A549 (cell line): ENCODE measurements around the gene PFKFB3. TPM values are rescaled to one million over a fixed set of nuclear protein-coding genes. Genes with fewer than 3 reads are reported as not detected.

Source experiments
- ATOH8 ChIP-seq: fragments of 250-450 bp; sonication (Bioruptor Pico); IDR thresholded peaks from 2 replicates; pipeline ENCODE4 v1.5.0; 2020; ENCODE audit warnings: low read depth, mild to moderate bottlenecking, moderate library complexity
- BHLHE40 ChIP-seq: IDR thresholded peaks from 2 replicates; pipeline ENCODE4 v1.6.1; 2012; ENCODE audit warnings: low read depth, low read length, inconsistent platforms
- CHD2 ChIP-seq: fragments of 150-350 bp; IDR thresholded peaks from 2 replicates; pipeline ENCODE4 v1.6.1; 2014; ENCODE audit warnings: low read length; ENCODE audit not compliant: partially characterized antibody
- CHD4 ChIP-seq: fragments of 200-600 bp; sonication (generic); IDR thresholded peaks from 2 replicates; pipeline ENCODE4 v1.6.1; 2016; ENCODE audit warnings: antibody characterized with exemption, mild to moderate bottlenecking, borderline replicate concordance
- EHMT2 ChIP-seq: fragments of 200-600 bp; sonication (generic); IDR thresholded peaks from 2 replicates; pipeline ENCODE4 v1.6.1; 2016; ENCODE audit warnings: antibody characterized with exemption, low read depth, mild to moderate bottlenecking, moderate library complexity
- EP300 ChIP-seq, 2 experiments: fragments of >200 bp; sonication (Bioruptor Twin); formaldehyde crosslinking; IDR thresholded peaks; 2 replicates in 1 of 2; 3 replicates in 1 of 2; pipeline ENCODE4 v1.6.1; 2016 to 2017
- ESRRA ChIP-seq: fragments of 150-350 bp; IDR thresholded peaks from 2 replicates; pipeline ENCODE4 v1.6.1; 2014; ENCODE audit warnings: mild to moderate bottlenecking, low read length, borderline replicate concordance
- HDAC2 ChIP-seq: fragments of 200-600 bp; sonication (generic); IDR thresholded peaks from 2 replicates; pipeline ENCODE4 v1.6.1; 2016
- HES2 ChIP-seq: fragments of >200 bp; sonication (Bioruptor Twin); formaldehyde crosslinking; IDR thresholded peaks from 2 replicates; pipeline ENCODE4 v1.6.1; 2016
- HEYL ChIP-seq: fragments of 250-450 bp; sonication (Bioruptor Pico); IDR thresholded peaks from 2 replicates; pipeline ENCODE4 v1.8.0; 2021; ENCODE audit warnings: mild to moderate bottlenecking, moderate library complexity
- HMGXB4 ChIP-seq: fragments of 250-450 bp; sonication (Bioruptor Pico); IDR thresholded peaks from 2 replicates; pipeline ENCODE4 v1.5.0; 2021; ENCODE audit warnings: mild to moderate bottlenecking, moderate library complexity, borderline replicate concordance
- HOXB5 ChIP-seq: fragments of 250-450 bp; sonication (Bioruptor Pico); IDR thresholded peaks from 2 replicates; pipeline ENCODE4 v1.5.0; 2020; ENCODE audit warnings: mild to moderate bottlenecking, moderate library complexity
- JUN ChIP-seq, 2 experiments: fragments of >200 bp; sonication (Bioruptor Twin); formaldehyde crosslinking; IDR thresholded peaks; 2 replicates in 1 of 2; 3 replicates in 1 of 2; pipeline ENCODE4 v1.6.1; 2016 to 2017
- JUNB ChIP-seq: fragments of >200 bp; sonication (Bioruptor Twin); formaldehyde crosslinking; IDR thresholded peaks from 2 replicates; pipeline ENCODE4 v1.6.1; 2016
- KDM1A ChIP-seq: fragments of 200-600 bp; sonication (generic); IDR thresholded peaks from 2 replicates; pipeline ENCODE4 v1.6.1; 2016; ENCODE audit warnings: low read depth, mild to moderate bottlenecking
- MAX ChIP-seq: IDR thresholded peaks from 2 replicates; pipeline ENCODE4 v1.6.1; 2012
- MAZ ChIP-seq: fragments of 150-350 bp; IDR thresholded peaks from 2 replicates; pipeline ENCODE4 v1.6.1; 2014; ENCODE audit warnings: antibody characterized with exemption, low read depth, low read length, borderline replicate concordance
- MYC ChIP-seq: IDR thresholded peaks from 2 replicates; pipeline ENCODE4 v1.6.1; 2012; ENCODE audit warnings: mild to moderate bottlenecking, inconsistent platforms, low read length, improper control_type of control experiment, borderline replicate concordance
- NFE2L2 ChIP-seq: fragments of 150-350 bp; conservative IDR thresholded peaks from 2 replicates; pipeline ENCODE4 v1.6.1; 2014; ENCODE audit warnings: low read length
- PHF8 ChIP-seq: fragments of 200-600 bp; sonication (generic); IDR thresholded peaks from 2 replicates; pipeline ENCODE4 v1.6.1; 2016; ENCODE audit warnings: low read depth, mild to moderate bottlenecking, antibody characterized with exemption, moderate library complexity, borderline replicate concordance
- POLR2A ChIP-seq: IDR thresholded peaks from 2 replicates; pipeline ENCODE4 v1.6.1; 2012; ENCODE audit warnings: mild to moderate bottlenecking, low read length
- RAD21 ChIP-seq, 2 experiments: fragments of >200 bp in 1 of 2; sonication (Bioruptor Twin) in 1 of 2; formaldehyde crosslinking in 1 of 2; IDR thresholded peaks in 1 of 2; conservative IDR thresholded peaks in 1 of 2; 2 replicates in 1 of 2; 3 replicates in 1 of 2; pipeline ENCODE4 v1.6.1; 2012 to 2018; ENCODE audit warnings: inconsistent platforms in 1 of 2
- RARB ChIP-seq: fragments of 250-450 bp; sonication (Bioruptor Pico); IDR thresholded peaks from 2 replicates; pipeline ENCODE4 v1.8.0; 2021; ENCODE audit warnings: mild to moderate bottlenecking, moderate library complexity
- RCOR1 ChIP-seq: fragments of 150-350 bp; IDR thresholded peaks from 2 replicates; pipeline ENCODE4 v1.6.1; 2014; ENCODE audit warnings: antibody characterized with exemption, low read length, low read depth
- SMC3 ChIP-seq: fragments of >200 bp; sonication (Bioruptor Twin); formaldehyde crosslinking; IDR thresholded peaks from 3 replicates; pipeline ENCODE4 v1.6.1; 2018; ENCODE audit warnings: inconsistent platforms
- TP53 ChIP-seq: fragments of 250-450 bp; sonication (Bioruptor Pico); IDR thresholded peaks from 2 replicates; pipeline ENCODE4 v1.5.0; 2021; ENCODE audit warnings: mild to moderate bottlenecking, moderate library complexity
- USF2 ChIP-seq: fragments of 450-650 bp; IDR thresholded peaks from 2 replicates; pipeline ENCODE4 v1.6.1; 2014; ENCODE audit warnings: antibody characterized with exemption
- ZC3H11A ChIP-seq: fragments of 450-650 bp; IDR thresholded peaks from 2 replicates; pipeline ENCODE4 v1.6.1; 2014; ENCODE audit warnings: antibody characterized with exemption, mild to moderate bottlenecking
- ZFP36 ChIP-seq: fragments of 450-650 bp; IDR thresholded peaks from 2 replicates; pipeline ENCODE4 v1.6.1; 2014; ENCODE audit warnings: borderline replicate concordance; ENCODE audit not compliant: partially characterized antibody
- ZNF302 ChIP-seq: fragments of 250-450 bp; sonication (Bioruptor Pico); IDR thresholded peaks from 2 replicates; pipeline ENCODE4 v1.9.0; 2021; ENCODE audit warnings: inconsistent platforms, mild to moderate bottlenecking, moderate library complexity
- ZSCAN20 ChIP-seq: fragments of 250-450 bp; sonication (Bioruptor Pico); IDR thresholded peaks from 2 replicates; pipeline ENCODE4 v1.8.0; 2022; ENCODE audit warnings: mild to moderate bottlenecking, moderate library complexity
- polyA plus RNA-seq, 4 experiments: library from polyadenylated mRNA; depleted of rRNA in 3 of 4; stranded (reverse); fragments of >200 nt; fragmentation: RNase III in 1 of 4; extraction: RNeasy Plus Mini Kit Qiagen cat#74134 plus additional on column Dnase treatment in 1 of 4; gene quantifications; 2 replicates in 3 of 4; 3 replicates in 1 of 4; pipeline ENCODE4 v1.2.3, GENCODE V29; 2011 to 2017
- TF ChIP-seq, protein P1 (sequence below): fragments of >200 bp; sonication (Bioruptor Twin); formaldehyde crosslinking; IDR thresholded peaks from 3 replicates; pipeline ENCODE4 v1.5.1; 2016
- TF ChIP-seq, protein P2 (sequence below): fragments of >200 bp; sonication (Bioruptor Twin); formaldehyde crosslinking; IDR thresholded peaks from 3 replicates; pipeline ENCODE4 v1.6.1; 2016

The PFKFB3 gene
- polyA plus RNA-seq, 2 of the 4 experiments (the other 2 are of a cell fraction), result 139 to 232 TPM

- TF ChIP-seq HMGXB4 (CRISPR knock-in tag), result no peak
- TF ChIP-seq ZC3H11A, result no peak
- TF ChIP-seq PHF8, result no peak
- TF ChIP-seq JUNB, result peak; percentile 94
- peak; percentile 90 for TF ChIP-seq RARB
- TF ChIP-seq JUN (IDR thresholded peaks at IDR 0.05), result peak; percentile 94 to 97
- TF ChIP-seq POLR2A, result no peak
- no peak for TF ChIP-seq CHD4
- TF ChIP-seq SMC3, result peak; percentile 58; the same call in 2 of the 3 replicates
- TF ChIP-seq, protein P1, sequence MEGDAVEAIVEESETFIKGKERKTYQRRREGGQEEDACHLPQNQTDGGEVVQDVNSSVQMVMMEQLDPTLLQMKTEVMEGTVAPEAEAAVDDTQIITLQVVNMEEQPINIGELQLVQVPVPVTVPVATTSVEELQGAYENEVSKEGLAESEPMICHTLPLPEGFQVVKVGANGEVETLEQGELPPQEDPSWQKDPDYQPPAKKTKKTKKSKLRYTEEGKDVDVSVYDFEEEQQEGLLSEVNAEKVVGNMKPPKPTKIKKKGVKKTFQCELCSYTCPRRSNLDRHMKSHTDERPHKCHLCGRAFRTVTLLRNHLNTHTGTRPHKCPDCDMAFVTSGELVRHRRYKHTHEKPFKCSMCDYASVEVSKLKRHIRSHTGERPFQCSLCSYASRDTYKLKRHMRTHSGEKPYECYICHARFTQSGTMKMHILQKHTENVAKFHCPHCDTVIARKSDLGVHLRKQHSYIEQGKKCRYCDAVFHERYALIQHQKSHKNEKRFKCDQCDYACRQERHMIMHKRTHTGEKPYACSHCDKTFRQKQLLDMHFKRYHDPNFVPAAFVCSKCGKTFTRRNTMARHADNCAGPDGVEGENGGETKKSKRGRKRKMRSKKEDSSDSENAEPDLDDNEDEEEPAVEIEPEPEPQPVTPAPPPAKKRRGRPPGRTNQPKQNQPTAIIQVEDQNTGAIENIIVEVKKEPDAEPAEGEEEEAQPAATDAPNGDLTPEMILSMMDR, result no peak
- no peak for TF ChIP-seq ZFP36
- TF ChIP-seq USF2, result no peak
- TF ChIP-seq NFE2L2, result peak; percentile 85
- TF ChIP-seq ESRRA, result no peak
- TF ChIP-seq BHLHE40, result peak; percentile 86
- peak; percentile 12; the same call in 1 of the 2 replicates for TF ChIP-seq ZSCAN20 (CRISPR knock-in tag)
- TF ChIP-seq RAD21 (conservative IDR thresholded peaks at IDR 0.05 in 1 of 2, IDR thresholded peaks at IDR 0.05 in 1 of 2), result peak; percentile 48 to 67
- TF ChIP-seq MYC, result peak; percentile 42; the same call in 1 of the 2 replicates
- no peak for TF ChIP-seq RCOR1
- TF ChIP-seq EP300 (IDR thresholded peaks at IDR 0.05), result peak; percentile 96 to 98
- no peak for TF ChIP-seq HES2
- TF ChIP-seq, protein P2, sequence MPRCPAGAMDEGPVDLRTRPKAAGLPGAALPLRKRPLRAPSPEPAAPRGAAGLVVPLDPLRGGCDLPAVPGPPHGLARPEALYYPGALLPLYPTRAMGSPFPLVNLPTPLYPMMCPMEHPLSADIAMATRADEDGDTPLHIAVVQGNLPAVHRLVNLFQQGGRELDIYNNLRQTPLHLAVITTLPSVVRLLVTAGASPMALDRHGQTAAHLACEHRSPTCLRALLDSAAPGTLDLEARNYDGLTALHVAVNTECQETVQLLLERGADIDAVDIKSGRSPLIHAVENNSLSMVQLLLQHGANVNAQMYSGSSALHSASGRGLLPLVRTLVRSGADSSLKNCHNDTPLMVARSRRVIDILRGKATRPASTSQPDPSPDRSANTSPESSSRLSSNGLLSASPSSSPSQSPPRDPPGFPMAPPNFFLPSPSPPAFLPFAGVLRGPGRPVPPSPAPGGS, result peak; percentile 68; the same call in 2 of the 3 replicates
- TF ChIP-seq TP53 (CRISPR knock-in tag), result no peak; the same call in 1 of the 2 replicates
- peak; percentile 87 for TF ChIP-seq HOXB5 (CRISPR knock-in tag)
- TF ChIP-seq HEYL (CRISPR knock-in tag), result no peak
- TF ChIP-seq EHMT2, result no peak
- no peak for TF ChIP-seq HDAC2
- TF ChIP-seq CHD2, result no peak
- no peak for TF ChIP-seq MAZ
- TF ChIP-seq KDM1A, result no peak
- TF ChIP-seq ZNF302, result peak; percentile 93
- peak; percentile 74; the same call in 1 of the 2 replicates for TF ChIP-seq ATOH8 (CRISPR knock-in tag)
- peak; percentile 93 for TF ChIP-seq MAX
These were observed 77.0 kb downstream of the PFKFB3 start (continued) for GRCh38 chr10:6279540-6280267.
